Right ventricle myocardium superior (tissue), 1 donor: Measurements from ENCODE around the gene TAS1R3. TPM values are rescaled to one million over a fixed set of nuclear protein-coding genes. Genes with fewer than 3 reads are reported as not detected.

Experiments used
- ATAC-seq: fragments of 200-7000 bp; cut with Tn5 transposase; one replicate; pipeline ENCODE4 v1.9.1; 2020; ENCODE audit warnings: mild to moderate bottlenecking; ENCODE audit not compliant: poor library complexity
- DNase-seq: peaks from one replicate; pipeline ENCODE4 v3.0.0-alpha.2; 2020
- intact Hi-C: fragments of 100-400 bp; cut with DNase I; formaldehyde crosslinking; loops from one replicate; pipeline ENCODE4 v1.11.2; 2022
- total RNA-seq: library from RNA; stranded (reverse); fragmentation: NEBNext Ultra II Directional; extraction: Animal tissue kit (Norgen Biotek cat#: 25700); gene quantifications from one replicate; pipeline ENCODE4 v1.2.1, GENCODE V29; 2021
- donor health status: DM: no; HTN: yes; CAD: no; lungs with severe emphysema.

TAS1R3 gene
- total RNA-seq, 1 donor from 2014 or later, result 0.40 TPM

GRCh38 chr1:1332774-1333480 is 1.8 kb downstream of the TAS1R3 start:
- no peak for ATAC-seq

GRCh38 chr1:1333551-1334241 is 2.6 kb downstream of the TAS1R3 start:
- intact Hi-C loops, result no loop called here
- ATAC-seq, result peak; percentile 2
- no peak for DNase-seq

More at GRCh38 chr1:1332774-1333480, 1.8 kb downstream of the TAS1R3 start:
- no peak for DNase-seq
- intact Hi-C loops, result no loop called here

GRCh38 chr1:1334835-1335234 is 3.8 kb downstream of the TAS1R3 start:
- no peak for DNase-seq
- intact Hi-C loops, result no loop called here

GRCh38 chr1:1335283-1335682 is 4.2 kb downstream of the TAS1R3 start:
- ATAC-seq, result no peak
- DNase-seq, result no peak
- intact Hi-C loops, result no loop called here

More at GRCh38 chr1:1334835-1335234, 3.8 kb downstream of the TAS1R3 start:
- no peak for ATAC-seq

- intact Hi-C loops, result no loop called here
- no peak for ATAC-seq
- no peak for DNase-seq
Observed at GRCh38 chr1:1335792-1336248, 4.7 kb downstream of the TAS1R3 start.

- DNase-seq (no peak), ATAC-seq (no peak)
- intact Hi-C loops, result no loop called here
Observed at GRCh38 chr1:1336446-1336845, 5.4 kb downstream of the TAS1R3 start.

GRCh38 chr1:1336931-1337792 is 6.1 kb downstream of the TAS1R3 start:
- ATAC-seq (no peak), DNase-seq (no peak)
- intact Hi-C loops, result no loop called here

- no peak for DNase-seq
- ATAC-seq, result no peak
- intact Hi-C loops, result no loop called here
Observed at GRCh38 chr1:1337793-1338147, 6.7 kb downstream of the TAS1R3 start.

- DNase-seq (no peak), ATAC-seq (no peak)
- intact Hi-C loops, result no loop called here
Observed at GRCh38 chr1:1338278-1338677, 7.2 kb downstream of the TAS1R3 start.

- no peak for DNase-seq
- intact Hi-C loops, result no loop called here
- no peak for ATAC-seq
Observed at GRCh38 chr1:1340185-1340584, 9.1 kb downstream of the TAS1R3 start.

- no peak for DNase-seq
- intact Hi-C loops, result no loop called here
- ATAC-seq, result no peak
Observed at GRCh38 chr1:1340791-1341548, 9.9 kb downstream of the TAS1R3 start.

- DNase-seq (no peak), ATAC-seq (no peak)
- intact Hi-C loops, result no loop called here
Observed at GRCh38 chr1:1341549-1342021, 10.5 kb downstream of the TAS1R3 start.

- DNase-seq (no peak), ATAC-seq (no peak)
- intact Hi-C loops, result no loop called here
Observed at GRCh38 chr1:1342061-1342562, 11.0 kb downstream of the TAS1R3 start.

GRCh38 chr1:1342584-1343115 is 11.6 kb downstream of the TAS1R3 start:
- DNase-seq (no peak), ATAC-seq (no peak)
- intact Hi-C loops, result no loop called here

- no peak for DNase-seq
- ATAC-seq, result peak; percentile 22
- intact Hi-C loops, result no loop called here
Observed at GRCh38 chr1:1343811-1344421, 12.8 kb downstream of the TAS1R3 start.

GRCh38 chr1:1344655-1345361 is 13.7 kb downstream of the TAS1R3 start:
- DNase-seq, result no peak
- intact Hi-C loops, result no loop called here
- ATAC-seq, result no peak

GRCh38 chr1:1345384-1345783 is 14.3 kb downstream of the TAS1R3 start:
- ATAC-seq, result no peak
- no peak for DNase-seq
- intact Hi-C loops, result no loop called here
